GM15510 (cell line): ENCODE measurements around the gene MUSK.

Source experiments
- POLR2A ChIP-seq: IDR thresholded peaks from 3 replicates; pipeline ENCODE4 v1.6.1; 2011; ENCODE audit warnings: borderline replicate concordance; ENCODE audit not compliant: insufficient read length; ENCODE audit errors: extremely low read depth

MUSK gene

GRCh38 chr9:110807956-110808598, 139.5 kb downstream of the MUSK start:
- TF ChIP-seq POLR2A = no peak

GRCh38 chr9:110808599-110808980, 140.0 kb downstream of the MUSK start:
- no peak for TF ChIP-seq POLR2A

GRCh38 chr9:110809038-110809595, 140.5 kb downstream of the MUSK start:
- no peak for TF ChIP-seq POLR2A

GRCh38 chr9:110810262-110810976, 141.8 kb downstream of the MUSK start:
- no peak for TF ChIP-seq POLR2A

GRCh38 chr9:110812886-110813285, 144.3 kb downstream of the MUSK start:
- no peak for TF ChIP-seq POLR2A

- no peak for TF ChIP-seq POLR2A
Measured at GRCh38 chr9:110814159-110814558, 145.6 kb downstream of the MUSK start.

GRCh38 chr9:110815361-110815760, 146.8 kb downstream of the MUSK start:
- TF ChIP-seq POLR2A = no peak

DNA sequence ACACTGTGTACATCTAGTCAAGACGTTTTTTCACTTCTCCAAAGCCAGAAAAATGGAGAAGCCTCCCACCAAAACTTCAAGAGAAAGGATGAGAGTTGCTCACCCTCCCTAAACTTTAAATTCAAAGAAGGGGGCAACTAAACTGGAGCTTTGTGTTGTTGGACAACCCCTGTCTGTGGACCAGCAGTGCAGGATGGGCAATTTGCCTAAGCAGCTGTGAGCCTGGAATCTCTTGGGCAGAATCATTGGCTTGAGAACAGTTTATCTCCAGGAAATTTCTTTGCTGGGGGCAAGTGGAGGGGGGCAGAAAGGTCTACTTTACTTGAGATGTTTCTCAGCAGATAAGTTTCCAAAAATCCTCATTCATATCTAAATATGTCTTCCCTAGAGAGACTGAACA, 151.8 kb downstream of the MUSK start:
- no peak for TF ChIP-seq POLR2A

GRCh38 chr9:110821064-110821463, 152.5 kb downstream of the MUSK start:
- no peak for TF ChIP-seq POLR2A

DNA sequence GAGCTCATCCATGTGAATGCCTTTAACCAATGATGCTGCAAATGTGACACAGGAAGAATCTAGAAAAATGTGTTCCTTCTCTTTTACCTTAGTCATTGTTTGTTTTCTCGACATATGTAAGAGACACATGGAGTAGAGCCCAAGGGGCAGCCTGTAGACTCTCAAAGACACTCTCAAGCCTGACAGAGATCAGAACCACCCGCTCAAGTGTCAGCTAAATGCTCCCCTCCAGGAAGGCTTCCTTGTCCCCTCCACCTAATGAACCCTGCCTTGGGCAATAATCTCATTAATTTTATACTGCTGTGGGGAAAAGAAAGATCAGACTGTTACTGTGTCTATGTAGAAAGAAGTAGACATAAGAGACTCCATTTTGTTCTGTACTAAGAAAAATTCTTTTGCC, 157.4 kb downstream of the MUSK start:
- no peak for TF ChIP-seq POLR2A

DNA sequence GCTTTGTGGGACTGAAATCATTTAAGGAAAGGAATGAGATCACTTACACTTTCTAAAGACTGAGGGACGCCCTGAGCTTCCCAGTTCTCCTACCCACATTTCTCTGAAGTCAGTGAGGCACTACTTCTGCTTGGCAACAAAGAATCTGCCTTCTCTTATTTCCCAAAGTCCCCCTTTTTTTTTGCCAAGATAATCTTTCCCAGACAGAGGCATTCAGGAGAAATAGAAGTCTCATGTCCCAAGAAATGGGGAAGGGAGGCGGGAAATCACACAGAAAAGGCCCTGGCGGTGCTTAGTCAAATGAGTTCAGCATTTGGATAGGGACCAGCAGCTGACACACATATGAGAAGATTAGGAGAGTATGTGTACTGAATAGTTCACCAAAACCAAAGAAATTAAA, 159.7 kb downstream of the MUSK start:
- TF ChIP-seq POLR2A = no peak

GRCh38 chr9:110830495-110830894, 161.9 kb downstream of the MUSK start:
- no peak for TF ChIP-seq POLR2A

DNA sequence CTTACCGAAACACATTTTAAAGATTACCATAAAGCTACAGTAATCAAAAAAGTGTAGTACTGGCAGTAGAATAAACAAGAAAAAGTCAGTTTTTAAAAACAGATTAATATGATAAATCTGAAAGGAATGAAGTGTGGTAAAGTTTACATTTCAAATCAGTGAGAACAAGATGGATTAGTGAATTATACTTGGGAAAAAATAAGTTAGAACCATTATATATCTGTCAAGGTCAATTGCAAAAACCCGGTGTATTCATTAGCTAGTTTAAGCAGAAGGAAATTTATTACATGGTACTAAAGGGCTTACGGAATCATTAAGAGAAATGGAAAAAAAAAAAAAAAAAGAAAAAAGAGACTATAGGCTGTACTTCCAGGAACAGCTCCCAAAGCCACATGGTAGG, 164.3 kb downstream of the MUSK start:
- TF ChIP-seq POLR2A = no peak

- TF ChIP-seq POLR2A = no peak
Measured at GRCh38 chr9:110835404-110835803, 166.8 kb downstream of the MUSK start.

GRCh38 chr9:110835859-110836271, 167.3 kb downstream of the MUSK start:
- no peak for TF ChIP-seq POLR2A
